Right atrium auricular region (tissue), 2 donors: Measurements from ENCODE around the gene UVSSA. TPM values are rescaled to one million over a fixed set of nuclear protein-coding genes. Genes with fewer than 3 reads are reported as not detected.
"Not testable (repeated sequence)": the region's sequence is repeated elsewhere in the genome, so short reads cannot be mapped to it uniquely, and the experiment has no call there.

Experiments used
- DNase-seq: peaks from one replicate; pipeline ENCODE4 v3.0.0-alpha.2; 2019; ENCODE audit warnings: low spot score
- H3K27ac ChIP-seq, 2 donors: fragments of 200-600 bp; sonication (generic); 1 replicate in 1 of 2; 2 replicates in 1 of 2; pipeline ENCODE4 v1.5.1; 2016 to 2019
- H3K27me3 ChIP-seq, 2 donors: fragments of 200-600 bp; sonication (generic); one replicate each; pipeline versions ENCODE4 v1.5.1 to v1.6.0; 2017 to 2019
- H3K36me3 ChIP-seq: fragments of 200-600 bp; sonication (generic); one replicate; pipeline ENCODE4 v1.5.1; 2016
- H3K4me1 ChIP-seq, 2 donors: fragments of 200-600 bp; sonication (generic); one replicate each; pipeline versions ENCODE4 v1.5.1 to v1.6.0; 2017 to 2019
- H3K4me3 ChIP-seq, 2 donors: fragments of 200-600 bp; sonication (generic); 1 replicate in 1 of 2; 2 replicates in 1 of 2; pipeline ENCODE4 v1.5.1; 2017 to 2019; ENCODE audit warnings: mild to moderate bottlenecking in 1 of 2, moderate library complexity in 1 of 2
- H3K9me3 ChIP-seq, 2 donors: fragments of 200-600 bp; sonication (generic); one replicate each; pipeline ENCODE4 v1.5.1; 2019
- CTCF ChIP-seq, 2 donors: fragments of 200-600 bp; sonication (generic); IDR thresholded peaks; one replicate each; pipeline ENCODE4 v1.5.1; 2019; ENCODE audit warnings: antibody characterized with exemption in 2 of 2
- total RNA-seq, 2 donors: library from RNA; depleted of rRNA; stranded (reverse); fragments of >200 nt; gene quantifications; one replicate each; pipeline ENCODE4 v1.1.0, GENCODE V29; 2016

Gene UVSSA
- total RNA-seq, 2 donors from 2014 or later = 4.4 to 7.5 TPM

GRCh38 chr4:1370321-1371124 lies 23.5 kb downstream of the UVSSA start:
- no peaks in the 10 kb centered on the region for H3K27me3 ChIP-seq
- no peak overlapping the region for H3K27ac ChIP-seq
- no peak overlapping the region for H3K4me3 ChIP-seq
- H3K9me3 ChIP-seq = no peaks in the 10 kb centered on the region
- DNase-seq = no peak
- TF ChIP-seq CTCF (IDR thresholded peaks at IDR 0.05) = no peak
- peaks cover 6% of the 10 kb centered on the region for H3K36me3 ChIP-seq
- H3K4me1 ChIP-seq = no peaks in the 10 kb centered on the region

GRCh38 chr4:1371176-1372165 lies 24.5 kb downstream of the UVSSA start:
- Histone ChIP-seq H3K4me3 (no peak overlapping the region), H3K9me3 (no peaks in the 10 kb centered on the region), H3K27ac (no peak overlapping the region), H3K36me3 (peaks cover 13% of the 10 kb centered on the region), H3K4me1 (no peaks in the 10 kb centered on the region), H3K27me3 (no peaks in the 10 kb centered on the region)
- no peak for DNase-seq
- TF ChIP-seq CTCF (IDR thresholded peaks at IDR 0.05) = no peak

GRCh38 chr4:1372576-1372975 lies 25.6 kb downstream of the UVSSA start:
- not testable (repeated sequence) for H3K4me1 ChIP-seq, H3K27ac ChIP-seq, H3K27me3 ChIP-seq, H3K4me3 ChIP-seq, DNase-seq, H3K9me3 ChIP-seq
- peaks cover 15% of the 10 kb centered on the region for H3K36me3 ChIP-seq

- DNase-seq = no peak
- Histone ChIP-seq H3K36me3 (peaks cover 15% of the 10 kb centered on the region), H3K9me3 (no peaks in the 10 kb centered on the region), H3K4me1 (no peaks in the 10 kb centered on the region), H3K27ac (no peak overlapping the region), H3K4me3 (no peak overlapping the region), H3K27me3 (no peaks in the 10 kb centered on the region)
- no peak for TF ChIP-seq CTCF (IDR thresholded peaks at IDR 0.05)
Observed at GRCh38 chr4:1373892-1374705, 27.1 kb downstream of the UVSSA start.

- Histone ChIP-seq H3K4me3 (no peak overlapping the region), H3K27me3 (no peaks in the 10 kb centered on the region), H3K36me3 (peaks cover 15% of the 10 kb centered on the region), H3K27ac (no peak overlapping the region), H3K4me1 (no peaks in the 10 kb centered on the region), H3K9me3 (no peaks in the 10 kb centered on the region)
- no peak for DNase-seq
- TF ChIP-seq CTCF (IDR thresholded peaks at IDR 0.05) = no peak
Observed at GRCh38 chr4:1374706-1375045, 27.7 kb downstream of the UVSSA start.
